Panc1 (cell line): Measurements from ENCODE around the gene MROH7.

ENCODE experiments used
- CTCF ChIP-seq: fragments of 450-650 bp; IDR thresholded peaks from 2 replicates; pipeline ENCODE4 v1.5.1; 2017; ENCODE audit warnings: mild to moderate bottlenecking
- POLR2AphosphoS5 ChIP-seq: IDR thresholded peaks from 2 replicates; pipeline ENCODE4 v1.6.1; 2012; ENCODE audit warnings: mild to moderate bottlenecking, low read depth, low read length, moderate library complexity
- REST ChIP-seq, 2 experiments: IDR thresholded peaks; 2 replicates each; pipeline ENCODE4 v1.6.1; 2011 to 2012; ENCODE audit warnings: low read depth in 2 of 2, control low read depth in 1 of 2, low read length in 1 of 2, mild to moderate bottlenecking in 1 of 2, moderate library complexity in 1 of 2; ENCODE audit not compliant: insufficient read depth in 1 of 2
- SIN3A ChIP-seq: IDR thresholded peaks from 2 replicates; pipeline ENCODE4 v1.6.1; 2012; ENCODE audit warnings: low read depth, mild to moderate bottlenecking, low read length, moderate library complexity, borderline replicate concordance; ENCODE audit not compliant: insufficient read depth
- TCF7L2 ChIP-seq: IDR thresholded peaks from 2 replicates; pipeline ENCODE4 v1.6.1; 2011; ENCODE audit warnings: mild to moderate bottlenecking, low read depth, low read length, inconsistent platforms

GRCh38 chr1:54695764-54696163 lies 54.2 kb downstream of the MROH7 start:
- TF ChIP-seq CTCF: no peak
- TF ChIP-seq POLR2AphosphoS5: no peak
- TF ChIP-seq REST (IDR thresholded peaks at IDR 0.05; ENCODE audit: insufficient read depth in 1 of 2, low read depth in 2 of 2, low read length in 1 of 2): no peak
- no peak for TF ChIP-seq SIN3A
- TF ChIP-seq TCF7L2: no peak
